Duodenal mucosa (tissue), 2 donors: ENCODE measurements around the gene ZNF80.
A peak's percentile ranks its signal among the peaks of the same experiment; 100 is the strongest.

Experiments
- H3K27ac ChIP-seq: one replicate; pipeline ENCODE4 v1.7.0; 2013; ENCODE audit warnings: low read depth, low read length
- H3K27me3 ChIP-seq, 2 donors: one replicate each; pipeline ENCODE4 v1.7.0; 2013; ENCODE audit warnings: low read length in 2 of 2, control low read depth in 1 of 2; ENCODE audit not compliant: insufficient read depth in 2 of 2, control insufficient read depth in 1 of 2
- H3K36me3 ChIP-seq, 2 donors: one replicate each; pipeline ENCODE4 v1.7.0; 2013; ENCODE audit warnings: low read length in 2 of 2, control low read depth in 1 of 2; ENCODE audit not compliant: insufficient read depth in 2 of 2, control insufficient read depth in 1 of 2
- H3K4me1 ChIP-seq, 2 donors: one replicate each; pipeline ENCODE4 v1.7.0; 2013; ENCODE audit warnings: low read length in 2 of 2, control low read depth in 1 of 2; ENCODE audit not compliant: insufficient read depth in 2 of 2, control insufficient read depth in 1 of 2
- H3K4me3 ChIP-seq, 2 donors: one replicate each; pipeline ENCODE4 v1.7.0; 2013; ENCODE audit warnings: low read length in 2 of 2, low read depth in 1 of 2
- H3K9ac ChIP-seq, 2 donors: one replicate each; pipeline ENCODE4 v1.7.0; 2013; ENCODE audit warnings: low read length in 2 of 2, low read depth in 1 of 2
- H3K9me3 ChIP-seq, 2 donors: one replicate each; pipeline ENCODE4 v1.7.0; 2013; ENCODE audit warnings: low read length in 2 of 2, control low read depth in 1 of 2; ENCODE audit not compliant: control insufficient read depth in 1 of 2

The ZNF80 gene

DNA sequence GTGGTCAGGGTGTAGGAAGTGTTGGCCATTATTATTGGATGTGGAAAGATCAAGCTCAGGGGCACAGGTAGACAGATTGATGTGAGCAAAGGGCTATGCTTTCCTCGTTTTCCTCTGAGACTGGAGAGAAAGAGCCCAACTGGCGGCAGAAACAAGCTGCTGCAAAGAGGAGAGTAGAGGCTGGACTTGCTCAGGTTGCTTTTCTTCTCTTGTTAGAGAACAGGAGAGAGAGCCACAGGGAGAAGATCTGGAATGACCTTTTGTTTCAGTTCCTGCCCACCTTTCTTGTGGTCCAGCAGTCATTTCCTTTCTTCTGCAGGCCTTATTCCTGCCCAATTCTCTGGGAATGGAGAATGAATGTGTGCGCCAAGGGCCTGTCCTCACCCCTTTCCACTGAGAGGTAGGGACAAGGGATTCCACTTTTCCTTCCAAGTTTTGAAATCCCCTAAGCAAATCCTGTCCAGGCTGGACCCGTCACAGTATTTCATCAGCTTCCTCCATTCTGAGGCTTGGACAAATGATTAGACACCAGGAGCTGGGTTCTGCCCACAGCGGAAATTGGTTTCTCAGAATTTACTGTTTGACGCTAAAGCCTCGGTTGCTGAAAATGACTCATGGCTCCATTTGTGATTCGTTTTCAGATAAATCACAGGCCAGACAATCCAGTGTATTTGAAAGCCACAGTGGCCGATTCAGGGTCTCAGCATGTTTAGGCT is 16.1 kb downstream of the ZNF80 start:
- Histone ChIP-seq H3K9me3 (peaks cover 5 to 12% of the 10 kb centered on the region in 2 donors), H3K4me1 (no peaks in the 10 kb centered on the region), H3K9ac (no peak overlapping the region), H3K27me3 (no peaks in the 10 kb centered on the region), H3K27ac (no peak overlapping the region), H3K36me3 (no peaks in the 10 kb centered on the region), H3K4me3 (no peak overlapping the region)

DNA sequence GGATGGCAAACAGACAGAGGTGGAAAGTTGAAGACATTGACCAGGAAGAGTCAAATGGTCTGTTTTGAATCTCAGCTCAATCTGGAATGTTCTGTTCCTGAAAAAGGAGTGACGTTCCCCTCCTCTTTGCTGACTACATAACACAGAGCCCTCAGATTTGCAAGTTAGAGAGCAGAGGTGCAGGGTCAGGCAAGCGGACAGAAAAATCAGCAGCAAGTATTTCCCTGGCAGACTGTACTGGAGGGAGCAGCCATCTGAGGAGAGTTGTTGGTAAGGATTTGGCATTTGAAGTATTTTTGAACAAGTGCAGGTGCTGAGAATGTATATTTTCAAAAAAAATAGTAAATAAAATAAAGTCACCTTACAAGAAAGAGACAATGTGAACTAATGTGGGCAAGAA is 17.6 kb downstream of the ZNF80 start:
- no peaks in the 10 kb centered on the region for H3K4me1 ChIP-seq
- no peak overlapping the region for H3K27ac ChIP-seq
- H3K9ac ChIP-seq: no peak overlapping the region
- no peaks in the 10 kb centered on the region for H3K27me3 ChIP-seq
- H3K9me3 ChIP-seq: peaks cover 0 to 3% of the 10 kb centered on the region in 2 donors
- H3K36me3 ChIP-seq: no peaks in the 10 kb centered on the region
- no peak overlapping the region for H3K4me3 ChIP-seq

DNA sequence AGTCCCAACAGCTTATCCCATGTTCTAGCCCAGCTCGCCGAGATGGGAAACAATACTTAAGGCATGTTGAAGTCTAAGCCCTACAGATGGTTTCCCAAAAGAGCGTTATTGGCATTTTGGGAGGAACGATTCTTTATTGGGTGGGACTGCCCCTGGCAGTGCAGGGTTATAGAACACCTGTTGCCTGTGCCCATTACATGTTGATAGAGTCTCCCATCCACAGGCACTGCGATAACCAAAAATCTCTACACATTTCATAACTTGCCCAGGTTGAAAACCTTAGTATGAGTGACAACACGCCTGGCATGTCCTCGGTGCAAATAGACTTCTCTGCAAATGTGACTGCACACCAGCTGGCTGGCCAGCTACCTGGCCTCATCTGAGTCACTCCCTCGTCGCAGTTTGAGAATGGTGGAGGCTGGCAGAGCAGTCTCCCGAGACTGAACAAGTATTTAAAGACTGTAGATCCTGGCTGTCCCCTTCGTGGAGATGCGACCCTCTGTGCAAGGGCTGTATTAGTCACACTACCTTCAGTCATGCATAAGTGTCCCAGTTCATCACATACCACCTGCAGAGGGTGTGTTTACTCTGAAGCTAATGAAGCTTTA is 18.7 kb downstream of the ZNF80 start:
- H3K9ac ChIP-seq: no peak overlapping the region
- H3K27ac ChIP-seq: no peak overlapping the region
- no peaks in the 10 kb centered on the region for H3K4me1 ChIP-seq

GRCh38 chr3:114218006-114218405 is 19.4 kb downstream of the ZNF80 start:
- H3K27me3 ChIP-seq: no peaks in the 10 kb centered on the region
- H3K4me3 ChIP-seq: no peak overlapping the region
- H3K27ac ChIP-seq: no peak overlapping the region
- H3K9ac ChIP-seq: no peak overlapping the region
- no peaks in the 10 kb centered on the region for H3K4me1 ChIP-seq
- no peaks in the 10 kb centered on the region for H3K9me3 ChIP-seq
- H3K36me3 ChIP-seq: no peaks in the 10 kb centered on the region

More for the DNA sequence above, 18.7 kb downstream of the ZNF80 start:
- no peak overlapping the region for H3K4me3 ChIP-seq
- no peaks in the 10 kb centered on the region for H3K36me3 ChIP-seq
- no peaks in the 10 kb centered on the region for H3K9me3 ChIP-seq
- no peaks in the 10 kb centered on the region for H3K27me3 ChIP-seq

DNA sequence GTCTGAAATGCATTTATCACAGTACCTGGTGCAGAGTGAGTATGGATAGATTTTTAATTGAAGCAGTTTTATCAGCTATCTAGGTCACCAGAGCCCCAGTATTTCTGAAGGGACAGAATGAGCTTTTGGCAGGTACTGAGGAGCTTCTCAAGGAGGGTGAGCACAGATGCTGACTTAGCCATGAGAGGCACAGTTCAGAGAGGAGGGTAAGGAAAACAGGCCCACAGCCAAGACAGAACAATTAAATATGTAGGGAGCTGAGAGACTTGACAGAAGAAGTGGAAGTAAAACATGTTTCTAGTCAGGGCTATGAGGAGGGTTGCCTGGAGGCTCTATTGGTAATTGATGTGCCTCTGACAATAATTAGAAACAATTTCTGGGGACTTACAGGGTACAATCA is 20.1 kb downstream of the ZNF80 start:
- Histone ChIP-seq H3K36me3 (no peaks in the 10 kb centered on the region), H3K27ac (no peak overlapping the region), H3K27me3 (no peaks in the 10 kb centered on the region), H3K9me3 (no peaks in the 10 kb centered on the region), H3K9ac (no peak overlapping the region), H3K4me1 (no peaks in the 10 kb centered on the region), H3K4me3 (no peak overlapping the region)

GRCh38 chr3:114216186-114216970 is 21.0 kb downstream of the ZNF80 start:
- Histone ChIP-seq H3K9ac (no peak overlapping the region), H3K27ac (no peak overlapping the region), H3K4me1 (no peaks in the 10 kb centered on the region)

DNA sequence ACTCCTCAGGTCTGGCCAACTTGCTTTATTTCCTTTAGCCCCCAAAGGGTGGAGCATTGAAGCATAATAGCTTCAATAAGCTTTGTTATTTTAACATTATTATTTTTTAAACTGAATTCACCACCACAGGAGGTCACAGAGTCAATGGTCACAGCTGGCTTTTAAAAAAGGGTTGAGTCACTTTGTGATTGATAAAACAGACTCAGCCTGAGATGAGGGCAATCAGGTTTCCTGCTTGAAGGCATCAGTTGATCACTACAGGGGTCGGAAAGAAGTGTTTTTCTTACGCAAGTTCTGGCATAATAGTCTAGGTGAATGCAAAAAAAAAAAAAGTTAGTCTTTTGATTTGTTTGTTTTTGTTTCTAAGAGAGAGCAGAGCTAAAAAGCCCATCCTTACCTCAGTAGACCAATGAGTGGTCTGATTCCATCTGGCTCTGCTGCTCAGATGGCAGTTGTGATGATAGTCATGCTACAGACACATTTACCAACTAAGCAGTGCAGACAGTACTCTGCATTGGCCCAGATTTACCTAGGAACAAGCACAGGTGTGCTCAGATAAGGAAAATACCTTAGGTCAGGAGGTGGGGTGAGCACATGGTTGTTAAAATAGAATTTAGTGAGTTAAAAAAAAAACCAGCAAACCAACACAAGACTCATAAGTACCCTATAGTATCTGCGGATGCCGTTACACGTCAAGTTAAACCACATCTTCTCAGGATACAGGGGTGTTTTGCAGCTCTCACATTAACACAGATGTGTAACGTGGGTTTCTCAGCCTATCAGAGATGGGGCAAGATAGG is 22.6 kb downstream of the ZNF80 start:
- Histone ChIP-seq H3K36me3 (no peaks in the 10 kb centered on the region), H3K9me3 (no peaks in the 10 kb centered on the region), H3K27ac (peak overlapping the region; percentile 37), H3K4me3 (peak overlapping the region; percentile 23 to 58), H3K4me1 (no peaks in the 10 kb centered on the region), H3K9ac (peak overlapping the region; percentile 23 to 49), H3K27me3 (no peaks in the 10 kb centered on the region)

More at GRCh38 chr3:114216186-114216970, 21.0 kb downstream of the ZNF80 start:
- no peak overlapping the region for H3K4me3 ChIP-seq
- no peaks in the 10 kb centered on the region for H3K9me3 ChIP-seq
- H3K36me3 ChIP-seq: no peaks in the 10 kb centered on the region
- no peaks in the 10 kb centered on the region for H3K27me3 ChIP-seq

- H3K27ac ChIP-seq: no peak overlapping the region
- H3K4me1 ChIP-seq: no peaks in the 10 kb centered on the region
- peak overlapping the region; percentile 23 to 58 for H3K4me3 ChIP-seq
- no peaks in the 10 kb centered on the region for H3K27me3 ChIP-seq
- no peaks in the 10 kb centered on the region for H3K9me3 ChIP-seq
- no peaks in the 10 kb centered on the region for H3K36me3 ChIP-seq
- peak overlapping the region; percentile 30 to 49 for H3K9ac ChIP-seq
Observed at GRCh38 chr3:114213627-114214541, 23.5 kb downstream of the ZNF80 start.

GRCh38 chr3:114213292-114213626 is 24.1 kb downstream of the ZNF80 start:
- Histone ChIP-seq H3K9ac (peak overlapping the region in 1 of 2 donors; percentile 30), H3K36me3 (no peaks in the 10 kb centered on the region), H3K27me3 (no peaks in the 10 kb centered on the region), H3K27ac (no peak overlapping the region), H3K4me1 (no peaks in the 10 kb centered on the region), H3K4me3 (peak overlapping the region in 1 of 2 donors; percentile 23), H3K9me3 (no peaks in the 10 kb centered on the region)
